HepG2 (cell line): Measurements from ENCODE around the gene MBTD1. TPM values are rescaled to one million over a fixed set of nuclear protein-coding genes. Genes with fewer than 3 reads are reported as not detected.

Source experiments
- ATF7-NPFF ChIP-seq: sonication (generic); formaldehyde crosslinking; IDR thresholded peaks from 2 replicates; pipeline ENCODE4 v1.8.1; 2023; ENCODE audit warnings: mild to moderate bottlenecking, low read depth, missing genetic modification reagents, moderate library complexity
- FOXK2 ChIP-seq: fragments of 450-650 bp; IDR thresholded peaks from 2 replicates; pipeline ENCODE4 v1.6.1; 2016
- HDAC1 ChIP-seq: sonication (generic); formaldehyde crosslinking; IDR thresholded peaks from 2 replicates; pipeline ENCODE4 v1.5.1; 2020; ENCODE audit warnings: mild to moderate bottlenecking, missing genetic modification reagents
- HMGA1 ChIP-seq: sonication (generic); formaldehyde crosslinking; conservative IDR thresholded peaks from 2 replicates; pipeline ENCODE4 v1.4.0; 2020; ENCODE audit warnings: missing genetic modification reagents
- HNRNPK ChIP-seq: fragments of 200-400 bp; formaldehyde crosslinking; IDR thresholded peaks from 2 replicates; pipeline ENCODE4 v1.6.1; 2018; ENCODE audit warnings: low read length, low read depth, moderate library complexity, mild to moderate bottlenecking; ENCODE audit not compliant: poor library complexity, severe bottlenecking
- KDM5B ChIP-seq: sonication (generic); formaldehyde crosslinking; IDR thresholded peaks from 2 replicates; pipeline ENCODE4 v1.4.0; 2020; ENCODE audit warnings: missing genetic modification reagents, mild to moderate bottlenecking, borderline replicate concordance
- NCOA1 ChIP-seq: sonication (generic); formaldehyde crosslinking; IDR thresholded peaks from 2 replicates; pipeline ENCODE4 v1.9.0; 2021; ENCODE audit warnings: missing genetic modification reagents
- PAX8 ChIP-seq: sonication (generic); formaldehyde crosslinking; IDR thresholded peaks from 2 replicates; pipeline ENCODE4 v1.8.0; 2022; ENCODE audit warnings: mild to moderate bottlenecking, missing genetic modification reagents, borderline replicate concordance
- ZNF318 ChIP-seq: sonication (generic); formaldehyde crosslinking; IDR thresholded peaks from 2 replicates; pipeline ENCODE4 v1.4.0; 2020; ENCODE audit warnings: mild to moderate bottlenecking, missing genetic modification reagents
- ZNF446 ChIP-seq: sonication (generic); formaldehyde crosslinking; IDR thresholded peaks from 2 replicates; pipeline ENCODE4 v1.5.0; 2020; ENCODE audit warnings: mild to moderate bottlenecking, missing genetic modification reagents
- ZNF496 ChIP-seq: sonication (generic); formaldehyde crosslinking; IDR thresholded peaks from 2 replicates; pipeline ENCODE4 v1.8.1; 2023; ENCODE audit warnings: mild to moderate bottlenecking, moderate library complexity, missing genetic modification reagents; ENCODE audit not compliant: insufficient replicate concordance
- ZSCAN20 ChIP-seq: sonication (generic); formaldehyde crosslinking; IDR thresholded peaks from 2 replicates; pipeline ENCODE4 v1.4.0; 2020; ENCODE audit warnings: missing genetic modification reagents, mild to moderate bottlenecking, borderline replicate concordance
- ZSCAN31 ChIP-seq: sonication (generic); formaldehyde crosslinking; IDR thresholded peaks from 2 replicates; pipeline ENCODE4 v1.5.0; 2020; ENCODE audit warnings: low read depth, mild to moderate bottlenecking, missing genetic modification reagents
- polyA plus RNA-seq, 8 experiments: library from polyadenylated mRNA; depleted of rRNA in 3 of 8; stranded (reverse) in 7 of 8; unstranded in 1 of 8; fragments of >200 nt; fragmentation: Illumina TruSeq in 4 of 8; extraction: Trizol in 4 of 8; gene quantifications; 2 replicates each; pipeline versions ENCODE4 v1.2.1 to v1.2.3, GENCODE V29; 2011 to 2016; ENCODE audit warnings: low read depth in 4 of 8, missing spikeins in 1 of 8, mixed read lengths in 1 of 8; ENCODE audit not compliant: insufficient read depth in 1 of 8
- total RNA-seq, 5 experiments: library from RNA; depleted of rRNA; stranded (reverse); fragments of >200 nt; fragmentation: Illumina TruSeq; extraction: Trizol; gene quantifications; 2 replicates each; pipeline ENCODE4 v1.2.3, GENCODE V29; 2016; ENCODE audit warnings: low read depth in 1 of 5
- TF ChIP-seq, protein P1 (sequence below): sonication (generic); formaldehyde crosslinking; IDR thresholded peaks from 2 replicates; pipeline ENCODE4 v1.8.1; 2023; ENCODE audit warnings: mild to moderate bottlenecking, missing genetic modification reagents
- TF ChIP-seq, protein P2 (sequence below): fragments of 450-650 bp; IDR thresholded peaks from 2 replicates; pipeline ENCODE4 v1.6.1; 2016

The MBTD1 gene
- total and polyA plus RNA-seq, 2 of the 13 experiments (the other 11 are each of a cell fraction or from before 2014, with no cell fraction given), result 20.9 TPM

DNA sequence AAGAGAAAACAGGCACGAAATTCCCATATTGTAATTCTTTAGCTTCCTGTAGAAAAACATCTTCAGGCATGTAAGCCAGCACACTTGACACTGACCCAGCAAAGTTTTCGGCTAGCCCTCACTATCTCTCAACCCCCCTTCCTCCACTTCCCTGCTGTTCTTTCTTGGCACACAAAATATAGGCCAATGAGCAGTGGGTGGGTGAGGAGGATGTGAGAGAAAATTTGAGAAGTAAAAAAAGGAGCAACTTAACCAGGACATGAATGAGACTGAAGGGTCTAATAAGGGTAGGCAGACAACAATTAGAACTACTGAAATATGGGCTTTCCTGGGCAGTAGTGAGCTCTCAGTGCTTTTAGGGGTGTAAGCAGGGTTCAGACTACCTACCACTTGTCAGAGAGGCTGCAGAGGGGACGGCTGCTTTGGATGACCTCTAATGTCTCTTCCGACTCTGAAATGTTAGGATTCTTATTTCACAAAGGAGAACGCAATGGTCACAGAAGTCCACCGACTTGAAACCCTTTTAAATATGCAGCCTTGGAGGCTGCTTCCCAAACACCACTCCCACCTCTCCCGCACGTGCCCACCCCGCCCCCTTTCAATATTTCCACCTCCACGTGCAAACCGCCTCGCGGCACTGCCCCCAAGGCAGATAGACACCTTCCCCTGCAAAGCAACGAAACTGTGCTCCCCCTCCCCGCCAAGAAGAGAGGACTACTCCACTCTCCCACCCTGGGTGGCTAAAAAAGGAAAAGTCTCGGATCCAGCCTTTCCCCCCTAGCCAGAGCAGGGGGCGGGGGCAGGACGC lies 889 bp downstream of the MBTD1 start (continued):
- TF ChIP-seq HMGA1 (no peak), ATF7-NPFF (CRISPR knock-in tag) (0 out of 2 replicates have a peak, but pooled peaks have one; percentile 34), HDAC1 (CRISPR knock-in tag) (peak; percentile 35; the same call in 1 of the 2 replicates), ZNF318 (no peak), ZNF496 (CRISPR knock-in tag) (no peak), KDM5B (CRISPR knock-in tag) (no peak), PAX8 (no peak), FOXK2 (0 out of 2 replicates have a peak, but pooled peaks have one; percentile 22), ZSCAN31 (CRISPR knock-in tag) (no peak), NCOA1 (CRISPR knock-in tag) (0 out of 2 replicates have a peak, but pooled peaks have one; percentile 18), HNRNPK (no peak), ZNF446 (CRISPR knock-in tag) (no peak), ZSCAN20 (CRISPR knock-in tag) (no peak)
- TF ChIP-seq, protein P1, sequence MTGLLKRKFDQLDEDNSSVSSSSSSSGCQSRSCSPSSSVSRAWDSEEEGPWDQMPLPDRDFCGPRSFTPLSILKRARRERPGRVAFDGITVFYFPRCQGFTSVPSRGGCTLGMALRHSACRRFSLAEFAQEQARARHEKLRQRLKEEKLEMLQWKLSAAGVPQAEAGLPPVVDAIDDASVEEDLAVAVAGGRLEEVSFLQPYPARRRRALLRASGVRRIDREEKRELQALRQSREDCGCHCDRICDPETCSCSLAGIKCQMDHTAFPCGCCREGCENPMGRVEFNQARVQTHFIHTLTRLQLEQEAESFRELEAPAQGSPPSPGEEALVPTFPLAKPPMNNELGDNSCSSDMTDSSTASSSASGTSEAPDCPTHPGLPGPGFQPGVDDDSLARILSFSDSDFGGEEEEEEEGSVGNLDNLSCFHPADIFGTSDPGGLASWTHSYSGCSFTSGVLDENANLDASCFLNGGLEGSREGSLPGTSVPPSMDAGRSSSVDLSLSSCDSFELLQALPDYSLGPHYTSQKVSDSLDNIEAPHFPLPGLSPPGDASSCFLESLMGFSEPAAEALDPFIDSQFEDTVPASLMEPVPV (CRISPR knock-in tag), result no peak
- TF ChIP-seq, protein P2, sequence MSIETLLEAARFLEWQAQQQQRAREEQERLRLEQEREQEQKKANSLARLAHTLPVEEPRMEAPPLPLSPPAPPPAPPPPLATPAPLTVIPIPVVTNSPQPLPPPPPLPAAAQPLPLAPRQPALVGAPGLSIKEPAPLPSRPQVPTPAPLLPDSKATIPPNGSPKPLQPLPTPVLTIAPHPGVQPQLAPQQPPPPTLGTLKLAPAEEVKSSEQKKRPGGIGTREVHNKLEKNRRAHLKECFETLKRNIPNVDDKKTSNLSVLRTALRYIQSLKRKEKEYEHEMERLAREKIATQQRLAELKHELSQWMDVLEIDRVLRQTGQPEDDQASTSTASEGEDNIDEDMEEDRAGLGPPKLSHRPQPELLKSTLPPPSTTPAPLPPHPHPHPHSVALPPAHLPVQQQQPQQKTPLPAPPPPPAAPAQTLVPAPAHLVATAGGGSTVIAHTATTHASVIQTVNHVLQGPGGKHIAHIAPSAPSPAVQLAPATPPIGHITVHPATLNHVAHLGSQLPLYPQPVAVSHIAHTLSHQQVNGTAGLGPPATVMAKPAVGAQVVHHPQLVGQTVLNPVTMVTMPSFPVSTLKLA, result peak; percentile 94
